GM19240 (cell line): ENCODE results near the gene IDI1.
"Not testable (repeated sequence)": the region's sequence is repeated elsewhere in the genome, so short reads cannot be mapped to it uniquely, and the experiment has no call there.

Source experiments
- DNase-seq: peaks from one replicate; pipeline ENCODE4 v3.0.0; 2011; ENCODE audit warnings: low spot score; ENCODE audit not compliant: insufficient read length

The IDI1 gene

DNA sequence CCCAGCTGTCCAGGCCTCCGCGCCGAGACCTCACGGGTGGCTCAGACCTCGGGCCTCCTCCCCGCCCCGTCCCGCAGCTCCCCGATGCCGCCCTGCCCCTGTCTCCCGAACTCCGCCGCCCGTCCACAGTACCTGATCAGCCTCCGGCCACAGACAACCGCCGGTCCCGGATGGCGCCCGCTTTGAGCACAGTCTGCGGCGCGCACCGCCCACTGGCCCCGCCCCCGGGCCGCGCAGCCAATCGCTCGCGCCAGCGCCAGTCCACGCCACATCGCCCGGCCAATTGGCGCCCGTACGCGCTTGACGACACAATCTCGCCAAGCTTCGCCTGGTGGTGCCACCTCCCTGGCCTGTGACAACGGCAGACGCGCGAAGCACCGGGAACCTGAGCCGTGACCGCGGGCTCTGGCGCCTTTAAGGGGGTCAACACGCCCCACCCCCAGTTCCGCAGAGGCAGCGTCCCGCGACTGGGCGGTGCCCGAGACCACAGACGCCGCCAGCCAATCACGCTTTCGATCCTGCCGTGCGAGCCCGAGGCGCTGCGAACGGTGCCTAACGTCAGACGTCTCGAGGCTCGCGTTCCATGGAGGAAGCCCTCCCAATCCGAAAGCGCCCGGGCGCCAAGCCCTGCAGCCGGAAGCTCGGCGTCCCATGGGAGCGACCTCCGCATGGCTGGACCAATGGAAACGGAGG lies at the start of gene IDI1:
TSS of gene IDI1 (minus strand) at position 388 of the 693 bp plus-strand sequence. CDS start at position 272, 116 bp downstream.
- peak; percentile 72 for DNase-seq

GRCh38 chr10:1097436-1097835 lies 48.5 kb upstream of the IDI1 start:
- no peak for DNase-seq

- no peak for DNase-seq
These were observed 47.5 kb upstream of the IDI1 start for GRCh38 chr10:1096287-1096889.

- no peak for DNase-seq
These were observed 46.6 kb upstream of the IDI1 start for GRCh38 chr10:1095498-1095897.

DNA sequence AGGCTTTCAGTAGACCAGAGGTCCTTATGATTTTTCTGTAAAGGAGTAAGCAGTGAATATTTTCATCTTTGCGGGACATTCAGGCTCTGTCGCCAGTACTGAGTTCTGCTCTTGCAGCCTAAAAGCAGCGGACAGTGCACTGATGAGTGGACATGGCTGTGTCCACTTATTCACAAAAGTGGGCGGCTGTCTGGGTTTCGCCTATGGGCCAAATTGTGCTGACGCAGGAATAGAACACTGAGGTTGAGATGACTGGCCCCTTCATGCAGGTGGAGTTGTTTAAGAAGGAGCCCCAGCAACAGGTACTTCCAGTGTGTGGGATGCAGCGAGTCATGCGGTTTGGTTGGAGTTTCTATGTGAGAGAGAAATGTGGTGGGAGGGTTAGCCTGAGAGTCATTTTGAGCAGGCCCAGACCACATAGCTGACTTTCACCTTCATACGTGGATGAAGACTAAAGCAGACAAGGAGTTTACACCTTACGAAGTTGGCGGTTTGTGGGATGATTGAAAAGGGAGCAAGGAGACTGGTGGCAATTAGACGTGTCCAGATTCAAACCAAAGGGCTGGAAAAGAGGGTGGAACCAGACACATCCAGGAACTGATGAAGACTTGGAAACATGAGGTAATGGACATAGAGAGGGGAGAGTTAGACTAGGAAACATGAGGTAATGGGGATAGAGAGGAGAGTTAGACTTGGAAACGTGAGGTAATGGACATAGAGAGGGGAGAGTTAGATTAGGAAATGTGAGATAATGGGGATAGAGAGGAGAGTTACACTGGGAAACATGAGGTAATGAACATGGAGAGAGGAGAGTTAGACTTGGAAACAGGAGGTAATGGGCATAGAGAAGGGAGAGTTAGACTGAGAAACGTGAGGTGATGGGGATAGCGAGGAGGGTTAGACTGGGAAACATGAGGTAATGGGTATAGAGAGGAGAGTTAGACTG lies 45.5 kb upstream of the IDI1 start:
- DNase-seq = no peak

DNA sequence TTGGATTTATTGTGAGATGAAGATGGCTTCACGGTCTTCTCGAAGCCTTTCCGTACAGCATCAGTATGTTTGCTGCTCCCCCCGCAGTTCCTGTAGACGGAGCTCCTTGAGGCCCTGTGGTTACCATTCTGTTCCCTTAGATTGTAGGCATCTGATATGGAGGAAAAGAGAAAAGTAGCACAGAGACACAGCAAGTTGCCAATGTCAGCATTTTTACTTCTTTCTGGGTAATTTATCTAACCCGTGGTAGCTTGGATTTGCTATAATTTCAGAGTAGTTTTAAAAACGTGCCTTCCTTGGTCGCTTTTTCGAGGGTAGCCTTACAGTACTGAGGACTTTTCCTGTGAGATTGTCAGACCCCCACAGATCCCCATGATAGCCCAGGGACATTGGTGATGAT lies 44.8 kb upstream of the IDI1 start:
- DNase-seq = no peak

DNA sequence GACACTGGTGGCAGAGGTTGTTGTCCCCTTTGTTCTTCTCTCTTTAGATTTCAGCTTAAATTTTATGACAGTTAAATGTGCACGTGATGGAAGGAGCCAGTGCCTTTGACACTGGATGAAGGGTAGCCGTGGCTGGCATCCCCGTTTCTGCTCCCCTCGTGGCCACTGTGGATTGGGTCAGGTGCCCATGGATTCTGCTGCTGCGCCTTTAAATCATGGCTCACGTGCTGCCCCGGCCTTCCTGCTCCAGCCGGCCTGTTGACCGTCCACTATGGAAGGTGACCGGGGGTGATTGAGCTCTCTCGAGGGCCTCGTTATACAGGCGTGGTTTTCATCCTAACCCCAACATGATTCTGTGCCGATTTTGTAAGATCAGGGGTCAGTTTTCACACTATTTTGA lies 41.8 kb upstream of the IDI1 start:
- no peak for DNase-seq

DNA sequence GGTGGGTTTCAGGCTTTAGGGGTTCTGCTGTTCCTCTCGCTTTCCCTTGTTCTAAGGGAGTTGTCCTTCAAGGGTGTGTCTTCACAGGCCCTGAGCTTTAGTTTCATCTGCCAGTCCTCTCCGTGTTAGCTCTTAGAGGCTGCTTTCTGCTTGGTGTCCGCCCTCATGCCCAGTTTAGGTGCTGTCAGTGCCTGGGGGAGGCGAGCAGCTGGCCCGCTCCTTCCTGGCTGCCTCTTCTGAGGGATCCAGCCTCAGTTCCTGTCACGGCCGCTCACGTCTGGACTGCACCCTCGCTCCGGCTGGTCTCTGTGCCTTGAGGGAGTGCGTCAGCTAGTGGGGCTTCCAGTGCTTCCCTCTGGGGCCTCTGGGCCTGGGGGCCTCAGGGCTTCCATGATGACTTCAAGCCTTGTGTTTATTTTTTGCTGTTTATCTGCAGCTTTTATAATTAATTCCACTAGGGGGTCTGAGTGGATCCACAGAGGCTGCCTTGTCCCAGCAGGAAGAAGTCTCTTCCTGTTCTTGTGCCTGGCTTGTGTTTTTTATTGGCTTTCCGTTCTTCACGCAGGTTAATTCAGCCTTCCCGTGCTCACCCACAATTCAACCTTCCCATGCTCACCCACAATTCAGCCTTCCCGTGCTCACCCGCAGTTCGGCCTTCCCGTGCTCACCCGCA lies 40.2 kb upstream of the IDI1 start:
- DNase-seq = no peak

DNA sequence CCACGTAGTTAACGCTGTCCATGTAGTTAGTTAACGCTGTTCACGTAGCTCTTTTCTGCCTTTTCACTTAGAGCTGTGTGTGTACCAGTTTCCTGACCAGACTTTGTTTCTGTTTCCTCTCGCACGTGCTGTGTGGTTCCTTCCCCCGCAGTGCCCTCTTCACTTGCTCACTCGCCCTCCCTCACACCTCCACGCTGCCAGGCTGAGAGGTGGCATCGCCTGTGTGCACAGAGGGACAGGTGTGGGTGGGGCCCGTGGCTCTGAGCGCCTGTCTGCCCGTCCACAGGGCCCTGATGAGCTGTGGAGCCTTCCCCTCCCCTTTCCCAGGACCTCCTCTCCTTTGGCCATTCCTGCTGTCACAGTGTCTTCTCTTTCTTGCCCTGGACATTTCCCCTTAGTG lies 37.9 kb upstream of the IDI1 start:
- DNase-seq = no peak

DNA sequence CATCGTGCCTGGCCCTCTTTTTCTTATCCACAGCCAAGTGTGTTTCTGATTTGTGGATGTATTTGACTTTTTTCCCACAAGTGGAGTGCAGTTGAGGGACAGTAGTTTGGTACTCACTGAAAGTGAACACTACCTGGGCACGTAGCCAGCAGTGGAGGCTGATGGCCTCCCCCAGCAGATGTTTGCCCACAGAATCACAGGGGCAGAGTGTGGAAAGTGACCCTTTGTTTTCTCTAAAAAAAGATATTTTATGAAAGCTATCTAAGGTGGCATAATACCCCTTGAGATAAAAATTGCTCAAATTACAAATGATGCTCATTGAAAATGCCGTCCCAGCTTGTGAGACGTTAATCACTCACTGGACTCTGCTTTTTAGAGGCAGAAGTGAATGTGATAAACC lies 36.3 kb upstream of the IDI1 start:
- DNase-seq = no peak

- no peak for DNase-seq
These were observed 35.4 kb upstream of the IDI1 start for GRCh38 chr10:1084011-1084950.

- no peak for DNase-seq
These were observed 34.7 kb upstream of the IDI1 start for GRCh38 chr10:1083581-1083980.

DNA sequence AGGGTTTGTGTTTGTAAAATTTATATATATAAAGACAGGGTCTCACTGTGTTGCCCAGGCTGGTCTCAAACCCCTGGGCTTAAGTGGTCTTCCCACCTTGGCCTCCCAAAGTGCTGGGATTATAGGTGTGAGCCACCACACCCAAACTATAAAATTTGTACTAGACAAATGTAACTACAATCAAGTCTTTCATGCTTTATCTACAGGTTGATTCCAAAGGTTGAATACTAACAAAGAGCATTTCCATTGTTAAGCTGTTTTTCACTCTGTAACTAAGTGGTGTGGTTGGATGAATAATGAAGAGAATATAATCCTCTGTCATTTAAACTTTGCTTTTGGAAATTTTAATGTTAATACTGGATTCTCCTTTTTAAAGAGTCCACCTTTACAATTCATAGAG lies 29.7 kb upstream of the IDI1 start:
- DNase-seq = no peak

GRCh38 chr10:1074748-1075308 lies 25.9 kb upstream of the IDI1 start:
- DNase-seq = no peak

DNA sequence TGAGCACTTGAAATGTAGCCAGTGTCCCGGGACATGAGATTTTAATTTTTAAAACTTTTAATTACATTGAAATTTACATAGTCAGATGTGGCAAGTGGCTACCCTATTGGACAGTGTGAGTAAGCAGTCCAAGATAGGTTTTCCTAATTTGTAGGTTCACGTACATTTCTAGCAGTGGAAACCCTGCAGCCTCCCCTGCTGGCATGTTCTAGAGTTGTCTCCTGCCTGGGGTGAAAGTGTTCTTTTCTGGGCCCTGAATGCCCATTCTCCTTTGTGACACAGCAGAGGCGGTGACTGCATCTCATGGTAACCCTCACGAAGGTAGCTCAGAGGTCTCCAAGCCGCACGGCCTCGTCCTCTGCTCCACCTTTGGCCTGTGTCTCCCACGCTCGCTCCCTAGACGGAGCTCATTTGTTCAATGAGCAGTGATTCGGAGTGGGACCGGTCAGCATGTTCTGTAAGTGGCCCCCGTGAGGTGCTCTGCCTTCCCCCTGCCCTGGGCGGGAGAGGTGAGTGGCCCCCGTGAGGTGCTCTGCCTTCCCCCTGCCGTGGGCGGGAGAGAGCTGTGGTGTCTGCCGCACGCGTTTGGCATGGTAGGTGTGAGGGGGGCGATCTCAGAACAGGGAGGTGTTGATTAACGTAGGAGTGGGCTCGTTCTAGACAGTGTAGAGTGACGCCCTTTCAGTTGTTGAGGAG lies 25.3 kb upstream of the IDI1 start:
- no peak for DNase-seq

- no peak for DNase-seq
These were observed 22.0 kb upstream of the IDI1 start for GRCh38 chr10:1070919-1071318.

DNA sequence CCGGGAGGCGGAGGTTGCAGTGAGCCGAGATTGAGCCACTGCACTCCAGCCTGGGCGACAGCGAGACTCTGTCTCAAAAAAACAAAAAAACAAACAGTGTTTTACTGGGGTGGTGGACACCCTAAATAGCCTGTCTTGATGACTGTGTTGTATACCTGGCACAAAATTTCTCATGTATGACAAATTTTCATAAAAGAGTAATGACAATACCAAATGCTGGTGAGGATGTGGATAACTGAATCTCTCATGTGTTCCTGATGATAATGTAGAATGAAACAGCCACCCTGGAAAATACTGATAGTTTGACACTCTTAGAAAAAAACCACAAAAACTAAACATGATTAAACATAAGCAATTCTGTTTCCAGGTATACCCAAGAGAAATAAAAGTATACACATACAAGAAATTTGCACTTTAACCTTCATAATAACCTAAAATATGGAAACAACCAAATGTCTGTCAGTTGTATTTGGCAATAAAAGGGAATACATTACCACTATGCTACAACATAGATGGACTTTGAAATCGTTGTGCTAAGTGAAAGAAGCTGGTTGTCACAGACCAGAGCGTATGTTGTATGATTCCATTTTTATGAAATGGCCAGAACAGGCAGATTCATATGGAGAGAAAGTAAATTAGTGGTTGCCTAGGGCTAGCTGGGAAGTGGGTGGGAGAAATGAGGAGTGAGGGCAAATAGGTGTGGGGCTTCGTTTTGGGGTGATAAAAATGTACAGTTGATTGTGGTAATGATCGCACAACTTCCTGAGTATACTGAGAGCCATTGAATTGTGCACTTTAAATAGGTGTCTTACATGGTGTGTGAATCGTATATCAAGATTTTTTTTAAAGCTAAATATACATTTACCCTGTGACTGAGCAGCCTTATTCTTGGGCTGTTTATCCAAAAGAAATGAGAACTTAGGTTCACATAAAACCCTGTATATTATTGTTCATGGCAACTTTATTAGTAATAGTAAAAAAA lies 19.8 kb upstream of the IDI1 start:
- DNase-seq = no peak

- not testable (repeated sequence) for DNase-seq
These were observed 17.8 kb upstream of the IDI1 start for GRCh38 chr10:1066734-1067133.

GRCh38 chr10:1064964-1065247 lies 16.0 kb upstream of the IDI1 start:
- no peak for DNase-seq
